DOHH2 (cell line): Measurements from ENCODE around the gene TTC7B.

Experiments used
- H3F3A ChIP-seq: fragments of 200-600 bp; sonication (generic), shearing (Covaris generic); 2 replicates; pipeline ENCODE4 v1.6.0; 2016; ENCODE audit warnings: antibody characterized with exemption, mild to moderate bottlenecking; ENCODE audit not compliant: control insufficient read depth, insufficient read depth
- H3K27ac ChIP-seq: fragments of 200-600 bp; sonication (generic); 2 replicates; pipeline ENCODE4 v1.5.1; 2014; ENCODE audit warnings: low read depth, mild to moderate bottlenecking, low read length, moderate library complexity
- H3K27me3 ChIP-seq: fragments of 200-600 bp; sonication (generic); 2 replicates; pipeline ENCODE4 v1.6.1; 2014; ENCODE audit warnings: mild to moderate bottlenecking, low read length, mixed read lengths; ENCODE audit not compliant: control insufficient read depth
- H3K36me3 ChIP-seq: fragments of 200-600 bp; sonication (generic); 2 replicates; pipeline ENCODE4 v1.6.1; 2014; ENCODE audit warnings: mild to moderate bottlenecking, low read length, moderate library complexity, mixed read lengths; ENCODE audit not compliant: control insufficient read depth
- H3K4me1 ChIP-seq: fragments of 200-600 bp; sonication (generic); 2 replicates; pipeline ENCODE4 v1.6.1; 2014; ENCODE audit warnings: mild to moderate bottlenecking, low read length, mixed read lengths; ENCODE audit not compliant: control insufficient read depth
- H3K4me2 ChIP-seq: fragments of 200-600 bp; sonication (generic); 2 replicates; pipeline ENCODE4 v1.6.0; 2014; ENCODE audit warnings: mild to moderate bottlenecking, low read length, moderate library complexity
- H3K4me3 ChIP-seq: fragments of 200-600 bp; sonication (generic); 2 replicates; pipeline ENCODE4 v1.5.1; 2014; ENCODE audit warnings: mild to moderate bottlenecking, low read length, mixed read lengths
- H3K79me2 ChIP-seq: fragments of 200-600 bp; sonication (generic); 2 replicates; pipeline ENCODE4 v1.6.1; 2014; ENCODE audit warnings: mild to moderate bottlenecking, low read length, mixed read lengths; ENCODE audit not compliant: control insufficient read depth
- H3K9me2 ChIP-seq: fragments of 200-600 bp; sonication (generic); replicated peaks from 2 replicates; pipeline ENCODE4 v1.6.1; 2014; ENCODE audit warnings: mild to moderate bottlenecking, low read length, mixed read lengths; ENCODE audit not compliant: control insufficient read depth
- H3K9me3 ChIP-seq: fragments of 200-600 bp; sonication (generic); 2 replicates; pipeline ENCODE4 v1.6.1; 2014; ENCODE audit warnings: antibody characterized with exemption, low read length, mixed read lengths; ENCODE audit not compliant: control insufficient read depth, insufficient read depth
- H4K20me1 ChIP-seq: fragments of 200-600 bp; sonication (generic); 2 replicates; pipeline ENCODE4 v1.6.0; 2014; ENCODE audit warnings: low read depth, mild to moderate bottlenecking, antibody characterized with exemption, low read length, moderate library complexity; ENCODE audit not compliant: control insufficient read depth, insufficient read depth
- EZH2phosphoT487 ChIP-seq: fragments of 200-600 bp; sonication (generic); IDR thresholded peaks from 2 replicates; pipeline ENCODE4 v1.6.1; 2017; ENCODE audit warnings: borderline replicate concordance, mild to moderate bottlenecking, antibody characterized with exemption, low read length, moderate library complexity, mixed read lengths
- TF ChIP-seq, protein P1 (sequence below): fragments of 200-600 bp; sonication (generic); IDR thresholded peaks from one replicate; pipeline ENCODE4 v1.5.1; 2014; ENCODE audit warnings: antibody characterized with exemption, mild to moderate bottlenecking, low read depth, low read length; ENCODE audit not compliant: poor library complexity, severe bottlenecking

The TTC7B gene

DNA sequence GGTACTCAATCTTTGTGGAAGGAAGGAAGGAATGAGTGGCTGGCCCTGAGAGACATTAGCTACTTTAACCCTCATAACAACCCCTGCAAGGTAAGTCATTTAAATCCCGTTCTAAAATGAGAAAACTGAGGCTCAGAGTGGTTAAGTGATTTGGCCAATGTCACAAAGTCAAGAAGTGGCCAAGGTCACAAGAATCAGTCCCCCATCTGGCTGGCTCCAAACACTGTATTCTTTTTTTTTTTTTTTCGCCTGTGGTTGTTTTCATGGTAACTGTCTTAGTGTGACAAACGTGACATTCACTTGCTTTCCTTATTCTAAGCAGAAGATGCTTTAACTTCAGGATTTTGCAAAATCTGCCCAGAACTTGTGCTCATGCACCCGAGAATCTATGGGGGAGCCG is 2.8 kb downstream of the TTC7B start:
- H3K9me3 ChIP-seq, result no peaks in the 10 kb centered on the region
- TF ChIP-seq EZH2phosphoT487, result no peak
- TF ChIP-seq, protein P1, sequence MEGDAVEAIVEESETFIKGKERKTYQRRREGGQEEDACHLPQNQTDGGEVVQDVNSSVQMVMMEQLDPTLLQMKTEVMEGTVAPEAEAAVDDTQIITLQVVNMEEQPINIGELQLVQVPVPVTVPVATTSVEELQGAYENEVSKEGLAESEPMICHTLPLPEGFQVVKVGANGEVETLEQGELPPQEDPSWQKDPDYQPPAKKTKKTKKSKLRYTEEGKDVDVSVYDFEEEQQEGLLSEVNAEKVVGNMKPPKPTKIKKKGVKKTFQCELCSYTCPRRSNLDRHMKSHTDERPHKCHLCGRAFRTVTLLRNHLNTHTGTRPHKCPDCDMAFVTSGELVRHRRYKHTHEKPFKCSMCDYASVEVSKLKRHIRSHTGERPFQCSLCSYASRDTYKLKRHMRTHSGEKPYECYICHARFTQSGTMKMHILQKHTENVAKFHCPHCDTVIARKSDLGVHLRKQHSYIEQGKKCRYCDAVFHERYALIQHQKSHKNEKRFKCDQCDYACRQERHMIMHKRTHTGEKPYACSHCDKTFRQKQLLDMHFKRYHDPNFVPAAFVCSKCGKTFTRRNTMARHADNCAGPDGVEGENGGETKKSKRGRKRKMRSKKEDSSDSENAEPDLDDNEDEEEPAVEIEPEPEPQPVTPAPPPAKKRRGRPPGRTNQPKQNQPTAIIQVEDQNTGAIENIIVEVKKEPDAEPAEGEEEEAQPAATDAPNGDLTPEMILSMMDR, result no peak
- H3K27me3 ChIP-seq, result peaks cover 15% of the 10 kb centered on the region

DNA sequence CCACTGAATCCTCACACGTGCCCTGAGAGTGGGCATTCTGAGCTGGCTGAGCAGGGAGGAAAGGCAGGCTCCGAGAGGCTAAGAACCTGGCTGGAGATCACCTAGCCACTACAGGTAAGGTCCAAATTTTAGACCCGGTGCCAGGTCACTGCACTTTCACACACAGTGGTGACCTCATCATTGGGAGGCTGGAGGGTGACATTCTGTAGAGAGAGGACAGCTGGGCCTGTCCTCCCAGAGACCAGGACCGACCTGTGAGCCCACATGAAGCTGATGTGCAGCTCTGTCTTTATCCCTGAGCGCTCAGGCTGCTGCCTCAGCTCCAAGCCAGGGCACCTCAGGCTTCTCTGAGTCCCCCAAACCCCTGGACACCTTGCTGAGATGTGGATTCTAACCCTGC is 4.1 kb downstream of the TTC7B start:
- no peak overlapping the region for H3K4me2 ChIP-seq
- H3K4me3 ChIP-seq, result no peak overlapping the region
- H3K9me2 ChIP-seq, result no peaks in the 10 kb centered on the region
- H4K20me1 ChIP-seq, result no peaks in the 10 kb centered on the region
- no peaks in the 10 kb centered on the region for H3F3A ChIP-seq
- H3K27me3 ChIP-seq, result peaks cover 14% of the 10 kb centered on the region
- no peaks in the 10 kb centered on the region for H3K4me1 ChIP-seq
- H3K27ac ChIP-seq, result no peak overlapping the region
- TF ChIP-seq, protein P1, result no peak
- no peak for TF ChIP-seq EZH2phosphoT487
- H3K9me3 ChIP-seq, result no peaks in the 10 kb centered on the region
- no peaks in the 10 kb centered on the region for H3K36me3 ChIP-seq
- H3K79me2 ChIP-seq, result no peaks in the 10 kb centered on the region

More for the DNA sequence above, 2.8 kb downstream of the TTC7B start:
- Histone ChIP-seq H3K4me1 (no peaks in the 10 kb centered on the region), H3K79me2 (no peaks in the 10 kb centered on the region), H3K9me2 (no peaks in the 10 kb centered on the region), H3F3A (no peaks in the 10 kb centered on the region), H3K27ac (no peak overlapping the region), H4K20me1 (no peaks in the 10 kb centered on the region), H3K4me3 (no peak overlapping the region), H3K36me3 (no peaks in the 10 kb centered on the region), H3K4me2 (no peak overlapping the region)

DNA sequence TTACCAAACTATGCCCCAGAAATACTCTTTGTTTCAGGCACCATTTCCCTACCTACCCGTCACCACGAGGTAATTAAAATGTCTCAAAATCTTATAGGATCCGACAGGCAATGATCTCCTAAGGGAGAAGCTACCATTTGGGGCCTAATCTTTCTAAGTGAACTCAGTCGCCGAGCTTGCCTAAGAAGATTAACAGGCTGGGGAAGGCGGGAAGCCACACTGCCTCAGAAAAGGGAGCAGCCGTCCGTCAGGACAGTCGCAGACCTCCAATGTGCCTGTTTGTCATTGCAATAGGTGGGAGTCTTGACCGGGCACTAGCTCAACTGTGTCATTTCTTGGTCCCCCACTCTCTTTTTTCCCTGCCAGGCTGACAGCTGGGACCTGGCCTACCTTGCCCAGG is 4.6 kb downstream of the TTC7B start:
- Histone ChIP-seq H3K4me3 (no peak overlapping the region), H3K36me3 (no peaks in the 10 kb centered on the region)

More for the DNA sequence above, 4.6 kb downstream of the TTC7B start:
- Histone ChIP-seq H3K4me2 (no peak overlapping the region), H3F3A (no peaks in the 10 kb centered on the region), H3K4me1 (no peaks in the 10 kb centered on the region), H4K20me1 (no peaks in the 10 kb centered on the region), H3K27ac (no peak overlapping the region), H3K79me2 (no peaks in the 10 kb centered on the region), H3K9me2 (no peaks in the 10 kb centered on the region), H3K27me3 (peaks cover 9% of the 10 kb centered on the region), H3K9me3 (no peaks in the 10 kb centered on the region)
- no peak for TF ChIP-seq EZH2phosphoT487
- TF ChIP-seq, protein P1, result no peak
